PC-3 (cell line): ENCODE measurements around the gene RIOX2. TPM values are rescaled to one million over a fixed set of nuclear protein-coding genes. Genes with fewer than 3 reads are reported as not detected.

Experiments used
- ATAC-seq: fragments of 200-7000 bp; cut with Tn5 transposase; 2 replicates; pipeline ENCODE4 v1.9.1; 2020; ENCODE audit warnings: mild to moderate bottlenecking, moderate library complexity
- BruUV-seq: library from RNA; stranded (reverse); fragments of 400-500 nt; replicated peaks from 2 replicates; lab custom pipeline; 2021; lab: Mats Ljungman, UMichigan
- CTCF ChIA-PET: fragments of 300-600 bp; sonication (Branson Sonifier 250); formaldehyde crosslinking; loops from one replicate; lab custom pipeline; 2022; ENCODE audit warnings: antibody characterized with exemption; lab: Charles Lee
- POLR2A ChIA-PET: fragments of 300-600 bp; sonication (Branson Sonifier 250); formaldehyde crosslinking; loops from one replicate; lab custom pipeline; 2022; ENCODE audit warnings: antibody characterized with exemption; ENCODE audit not compliant: unreplicated experiment; lab: Charles Lee
- DNase-seq: peaks from one replicate; pipeline ENCODE4 v3.0.0-alpha.2; 2015
- H2AFZ ChIP-seq: fragments of 300-600 bp; sonication (generic); 2 replicates; pipeline ENCODE4 v1.6.0; 2016; ENCODE audit warnings: antibody characterized with exemption, low read length
- H3F3A ChIP-seq: fragments of 300-600 bp; sonication (generic); one replicate; pipeline ENCODE4 v1.6.0; 2017; ENCODE audit warnings: antibody characterized with exemption, low read length, control low read depth, mild to moderate bottlenecking; ENCODE audit not compliant: unreplicated experiment
- H3K27ac ChIP-seq: fragments of 300-600 bp; sonication (generic); 2 replicates; pipeline ENCODE4 v1.5.1; 2016; ENCODE audit warnings: mild to moderate bottlenecking, low read length
- H3K27me3 ChIP-seq: fragments of 300-600 bp; sonication (generic); 2 replicates; pipeline ENCODE4 v1.6.1; 2016; ENCODE audit warnings: low read length, mixed read lengths
- H3K36me3 ChIP-seq: fragments of 300-600 bp; sonication (generic); 2 replicates; pipeline ENCODE4 v1.6.1; 2016; ENCODE audit warnings: low read depth, mixed run types, low read length, mixed read lengths
- H3K4me1 ChIP-seq: fragments of 300-600 bp; sonication (generic); 2 replicates; pipeline ENCODE4 v1.5.1; 2016; ENCODE audit warnings: low read length; ENCODE audit not compliant: insufficient read depth
- H3K4me2 ChIP-seq: fragments of 300-600 bp; sonication (generic); 2 replicates; pipeline ENCODE4 v1.6.0; 2016; ENCODE audit warnings: low read length
- H3K4me3 ChIP-seq: fragments of 300-600 bp; sonication (generic); 2 replicates; pipeline ENCODE4 v1.5.1; 2016; ENCODE audit warnings: mild to moderate bottlenecking, low read length, mixed read lengths
- H3K79me2 ChIP-seq: fragments of 300-600 bp; sonication (generic); 2 replicates; pipeline ENCODE4 v1.6.1; 2017; ENCODE audit warnings: low read length, mixed read lengths
- H3K9ac ChIP-seq: fragments of 300-600 bp; sonication (generic); 2 replicates; pipeline ENCODE4 v1.6.0; 2016; ENCODE audit warnings: mild to moderate bottlenecking, low read length
- H3K9me2 ChIP-seq: fragments of 300-600 bp; sonication (generic); replicated peaks from 2 replicates; pipeline ENCODE4 v1.6.1; 2016; ENCODE audit warnings: mixed run types, low read length, mixed read lengths
- H3K9me3 ChIP-seq: fragments of 300-600 bp; sonication (generic); 2 replicates; pipeline ENCODE4 v1.6.1; 2016; ENCODE audit warnings: low read length, mixed read lengths
- H4K20me1 ChIP-seq: fragments of 300-600 bp; sonication (generic); 2 replicates; pipeline ENCODE4 v1.6.1; 2016; ENCODE audit warnings: low read length, mixed read lengths
- CTCF ChIP-seq: fragments of 300-600 bp; sonication (generic); conservative IDR thresholded peaks from 2 replicates; pipeline ENCODE4 v1.5.1; 2017; ENCODE audit warnings: antibody characterized with exemption, low read depth, mild to moderate bottlenecking, low read length
- EZH2 ChIP-seq: fragments of 300-600 bp; sonication (generic); IDR thresholded peaks from one replicate; pipeline ENCODE4 v1.6.1; 2017; ENCODE audit warnings: antibody characterized with exemption, mild to moderate bottlenecking, low read length; ENCODE audit not compliant: unreplicated experiment
- EZH2phosphoT487 ChIP-seq: fragments of 300-600 bp; sonication (generic); IDR thresholded peaks from 2 replicates; pipeline ENCODE4 v1.6.1; 2018; ENCODE audit warnings: mild to moderate bottlenecking, antibody characterized with exemption, low read length, borderline replicate concordance
- intact Hi-C: fragments of 100-400 bp; cut with micrococcal nuclease; formaldehyde crosslinking; loops from 2 replicates; pipeline ENCODE4 v1.9.0; 2023
- total RNA-seq: library from RNA; depleted of rRNA; stranded (reverse); fragments of >200 nt; gene quantifications from 2 replicates; pipeline ENCODE4 v1.2.3, GENCODE V29; 2014

RIOX2 gene
- total RNA-seq, 1 experiment from 2014 or later, result 46.4 TPM

GRCh38 chr3:98003306-98003969 lies 31.2 kb upstream of the RIOX2 start:
- H3K9me2 ChIP-seq, result no peaks in the 10 kb centered on the region
- no peak overlapping the region for H3K27ac ChIP-seq
- no peak overlapping the region for H3K9ac ChIP-seq
- ChIA-PET POLR2A (interaction anchor here (0.6 kb wide), 1 partner anchor 14 kb away, joined by 3 read pairs; no protein-coding TSS in a partner anchor), CTCF (no interaction called here)
- H3K4me1 ChIP-seq, result no peaks in the 10 kb centered on the region
- intact Hi-C loops, result no loop called here
- H3K36me3 ChIP-seq, result no peaks in the 10 kb centered on the region
- no peaks in the 10 kb centered on the region for H3F3A ChIP-seq
- H4K20me1 ChIP-seq, result no peaks in the 10 kb centered on the region
- TF ChIP-seq EZH2 (no peak), CTCF (no peak), EZH2phosphoT487 (no peak)
- no peak overlapping the region for H3K4me3 ChIP-seq
- no TSS peak for BruUV-seq
- peaks cover 13% of the 10 kb centered on the region; the same call in 1 of the 2 replicates for H3K27me3 ChIP-seq
- H3K79me2 ChIP-seq, result no peaks in the 10 kb centered on the region
- no peak overlapping the region for H2AFZ ChIP-seq
- H3K4me2 ChIP-seq, result no peak overlapping the region
- no peak for ATAC-seq
- H3K9me3 ChIP-seq, result no peaks in the 10 kb centered on the region
- DNase-seq, result no peak

GRCh38 chr3:98002717-98003116 lies 30.5 kb upstream of the RIOX2 start:
- ChIA-PET CTCF (no interaction called here), POLR2A (no interaction called here)
- TF ChIP-seq CTCF (no peak), EZH2phosphoT487 (no peak), EZH2 (no peak)
- Histone ChIP-seq H3F3A (no peaks in the 10 kb centered on the region), H3K36me3 (no peaks in the 10 kb centered on the region), H3K9me2 (no peaks in the 10 kb centered on the region), H3K27ac (no peak overlapping the region), H3K9ac (no peak overlapping the region), H3K9me3 (no peaks in the 10 kb centered on the region), H3K79me2 (no peaks in the 10 kb centered on the region), H3K4me1 (no peaks in the 10 kb centered on the region), H3K27me3 (peaks cover 13% of the 10 kb centered on the region; the same call in 1 of the 2 replicates), H2AFZ (no peak overlapping the region), H3K4me2 (no peak overlapping the region), H3K4me3 (no peak overlapping the region), H4K20me1 (no peaks in the 10 kb centered on the region)
- DNase-seq (no peak), ATAC-seq (no peak)
- intact Hi-C loops, result no loop called here
- no TSS peak for BruUV-seq

GRCh38 chr3:97999994-98000393 lies 27.8 kb upstream of the RIOX2 start:
- ATAC-seq, result no peak
- CTCF ChIA-PET, result no interaction called here
- POLR2A ChIA-PET, result no interaction called here

More at GRCh38 chr3:97999994-98000393, 27.8 kb upstream of the RIOX2 start:
- Histone ChIP-seq H4K20me1 (no peaks in the 10 kb centered on the region), H3K79me2 (no peaks in the 10 kb centered on the region), H3K9me3 (no peaks in the 10 kb centered on the region), H3K27me3 (peaks cover 13% of the 10 kb centered on the region; the same call in 1 of the 2 replicates), H3K4me1 (no peaks in the 10 kb centered on the region), H3K9me2 (no peaks in the 10 kb centered on the region), H3K36me3 (no peaks in the 10 kb centered on the region), H3K4me2 (no peak overlapping the region), H3K27ac (no peak overlapping the region), H3K4me3 (no peak overlapping the region), H3K9ac (no peak overlapping the region), H2AFZ (no peak overlapping the region), H3F3A (no peaks in the 10 kb centered on the region)
- DNase-seq, result no peak
- intact Hi-C loops, result loop anchor here (2.0 kb wide), 1 partner anchor 23 kb away; no protein-coding TSS in a partner anchor
- TF ChIP-seq EZH2phosphoT487 (no peak), CTCF (no peak), EZH2 (no peak)
- BruUV-seq, result no TSS peak
